Prostate gland (tissue), 2 donors: ENCODE results near the gene PFDN6. TPM values are rescaled to one million over a fixed set of nuclear protein-coding genes. Genes with fewer than 3 reads are reported as not detected.
A peak's percentile ranks its signal among the peaks of the same experiment; 100 is the strongest.

ENCODE experiments used
- DNase-seq: peaks from one replicate; pipeline ENCODE4 v3.0.0-alpha.2; 2019; ENCODE audit warnings: low spot score
- H3K27ac ChIP-seq, 2 donors: fragments of 200-600 bp; sonication (generic); 2 replicates each; pipeline ENCODE4 v1.5.1; 2017 to 2019
- H3K27me3 ChIP-seq: fragments of 200-600 bp; sonication (generic); replicated peaks from 2 replicates; pipeline ENCODE4 v1.5.1; 2019; ENCODE audit not compliant: insufficient read depth
- H3K36me3 ChIP-seq, 2 donors: fragments of 200-600 bp; sonication (generic); 1 replicate in 1 of 2; 2 replicates in 1 of 2; pipeline versions ENCODE4 v1.5.1 to v1.8.1; 2017 to 2019
- H3K4me1 ChIP-seq: fragments of 200-600 bp; sonication (generic); replicated peaks from 2 replicates; pipeline ENCODE4 v1.5.1; 2019
- H3K4me3 ChIP-seq, 2 donors: fragments of 200-600 bp; sonication (generic); 2 replicates each; pipeline ENCODE4 v1.5.1; 2017 to 2019
- H3K9me3 ChIP-seq: fragments of 200-600 bp; sonication (generic); 2 replicates; pipeline ENCODE4 v1.5.1; 2017
- POLR2A ChIP-seq: fragments of 450-650 bp; IDR thresholded peaks from one replicate; pipeline ENCODE4 v1.6.1; 2016; ENCODE audit warnings: antibody characterized with exemption, mild to moderate bottlenecking
- POLR2AphosphoS5 ChIP-seq: sonication (generic); formaldehyde crosslinking; IDR thresholded peaks from one replicate; pipeline ENCODE4 v1.6.1; 2017; ENCODE audit warnings: antibody characterized with exemption
- WGBS: methylation state at CpG from one replicate; pipeline ENCODE4 v1.1.5; 2018; 5-methylcytosine and 5-hydroxymethylcytosine counted together
- intact Hi-C: fragments of 100-400 bp; cut with DNase I; formaldehyde crosslinking; loops from one replicate; pipeline ENCODE4 v1.14.2; 2022
- total RNA-seq, 2 donors: library from RNA; depleted of rRNA; stranded (reverse); fragments of >200 nt; gene quantifications; one replicate each; pipeline ENCODE4 v1.1.0, GENCODE V29; 2016
- TF ChIP-seq, protein P1 (sequence below), 4 experiments: fragments of 200-600 bp in 2 of 4; fragments of 450-650 bp in 2 of 4; sonication (generic) in 2 of 4; IDR thresholded peaks; 1 replicate in 3 of 4; 2 replicates in 1 of 4; pipeline ENCODE4 v1.5.1; 2016 to 2019; ENCODE audit warnings: antibody characterized with exemption in 4 of 4, mild to moderate bottlenecking in 2 of 4, moderate library complexity in 2 of 4

The PFDN6 gene
- total RNA-seq, 2 donors from 2014 or later: 24.1 to 59.7 TPM

GRCh38 chr6:33297956-33298772 is 8.8 kb downstream of the PFDN6 start:
- WGBS: 1% methylated on average over 37 of the region's 42 CpGs
- peaks cover 0 to 3% of the 10 kb centered on the region in 2 donors for H3K36me3 ChIP-seq
- no peaks in the 10 kb centered on the region for H3K9me3 ChIP-seq
- peak overlapping the region; percentile 95 to 96 for H3K27ac ChIP-seq
- intact Hi-C loops: loop anchor here (2.0 kb wide), 1 partner anchor 25 kb away; the partner anchor contains the start of gene RPS18
- no peak for TF ChIP-seq POLR2AphosphoS5
- TF ChIP-seq POLR2A: peak; percentile 82
- TF ChIP-seq, protein P1, sequence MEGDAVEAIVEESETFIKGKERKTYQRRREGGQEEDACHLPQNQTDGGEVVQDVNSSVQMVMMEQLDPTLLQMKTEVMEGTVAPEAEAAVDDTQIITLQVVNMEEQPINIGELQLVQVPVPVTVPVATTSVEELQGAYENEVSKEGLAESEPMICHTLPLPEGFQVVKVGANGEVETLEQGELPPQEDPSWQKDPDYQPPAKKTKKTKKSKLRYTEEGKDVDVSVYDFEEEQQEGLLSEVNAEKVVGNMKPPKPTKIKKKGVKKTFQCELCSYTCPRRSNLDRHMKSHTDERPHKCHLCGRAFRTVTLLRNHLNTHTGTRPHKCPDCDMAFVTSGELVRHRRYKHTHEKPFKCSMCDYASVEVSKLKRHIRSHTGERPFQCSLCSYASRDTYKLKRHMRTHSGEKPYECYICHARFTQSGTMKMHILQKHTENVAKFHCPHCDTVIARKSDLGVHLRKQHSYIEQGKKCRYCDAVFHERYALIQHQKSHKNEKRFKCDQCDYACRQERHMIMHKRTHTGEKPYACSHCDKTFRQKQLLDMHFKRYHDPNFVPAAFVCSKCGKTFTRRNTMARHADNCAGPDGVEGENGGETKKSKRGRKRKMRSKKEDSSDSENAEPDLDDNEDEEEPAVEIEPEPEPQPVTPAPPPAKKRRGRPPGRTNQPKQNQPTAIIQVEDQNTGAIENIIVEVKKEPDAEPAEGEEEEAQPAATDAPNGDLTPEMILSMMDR (IDR thresholded peaks at IDR 0.05): peak in 1 of 4 experiments; percentile 12
- H3K27me3 ChIP-seq: no peaks in the 10 kb centered on the region
- peak; percentile 84 for DNase-seq
- H3K4me3 ChIP-seq: peak overlapping the region; percentile 64 to 70
- peaks cover 4% of the 10 kb centered on the region for H3K4me1 ChIP-seq

DNA sequence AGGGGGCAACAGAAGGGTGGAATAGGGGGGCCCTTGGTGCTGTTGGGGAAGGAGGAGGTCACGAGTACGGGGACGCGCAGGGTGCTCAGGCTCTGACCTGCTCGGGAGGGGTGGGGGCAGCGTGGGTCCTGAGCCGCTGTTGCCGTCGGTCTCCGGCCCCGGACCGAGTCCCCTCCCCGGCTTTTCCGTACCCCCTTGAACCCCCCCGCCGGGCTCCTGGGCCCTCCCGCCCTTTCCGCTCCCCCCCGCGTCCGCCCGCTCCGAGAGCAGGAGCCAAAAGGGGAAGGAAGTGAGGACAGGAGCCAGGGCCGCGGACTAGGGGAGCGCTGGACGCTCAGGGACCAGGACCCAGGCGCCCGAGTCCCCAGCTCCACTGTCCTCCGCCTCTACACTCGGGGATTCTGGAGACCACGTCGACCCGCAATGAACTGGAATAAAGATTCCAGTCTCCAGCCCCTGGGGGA is 9.4 kb downstream of the PFDN6 start, which contains the start of gene RGL2:
Gene RGL2, minus strand, starts transcription at position 170 of the 464 bp plus-strand sequence. CDS start 332 bp downstream, outside the sequence.
- peak within 1 kb of the TSS; percentile 64 to 70 for H3K4me3 ChIP-seq
- intact Hi-C loops: loop anchor here (2.0 kb wide), 1 partner anchor 26 kb away; the partner anchor contains the start of gene RPS18
- WGBS: 1% methylated on average over 30 of the region's 34 CpGs
- peak; percentile 82 for DNase-seq
- TF ChIP-seq, protein P1 (IDR thresholded peaks at IDR 0.05): no peak
- no peak for TF ChIP-seq POLR2AphosphoS5
- TF ChIP-seq POLR2A: no peak
- H3K4me1 ChIP-seq: peaks cover 4% of the 10 kb centered on the region
- H3K36me3 ChIP-seq: peaks cover 0 to 3% of the 10 kb centered on the region in 2 donors
- H3K27ac ChIP-seq: peak within 1 kb of the TSS; percentile 95 to 96
- H3K27me3 ChIP-seq: no peaks in the 10 kb centered on the region
- no peaks in the 10 kb centered on the region for H3K9me3 ChIP-seq

DNA sequence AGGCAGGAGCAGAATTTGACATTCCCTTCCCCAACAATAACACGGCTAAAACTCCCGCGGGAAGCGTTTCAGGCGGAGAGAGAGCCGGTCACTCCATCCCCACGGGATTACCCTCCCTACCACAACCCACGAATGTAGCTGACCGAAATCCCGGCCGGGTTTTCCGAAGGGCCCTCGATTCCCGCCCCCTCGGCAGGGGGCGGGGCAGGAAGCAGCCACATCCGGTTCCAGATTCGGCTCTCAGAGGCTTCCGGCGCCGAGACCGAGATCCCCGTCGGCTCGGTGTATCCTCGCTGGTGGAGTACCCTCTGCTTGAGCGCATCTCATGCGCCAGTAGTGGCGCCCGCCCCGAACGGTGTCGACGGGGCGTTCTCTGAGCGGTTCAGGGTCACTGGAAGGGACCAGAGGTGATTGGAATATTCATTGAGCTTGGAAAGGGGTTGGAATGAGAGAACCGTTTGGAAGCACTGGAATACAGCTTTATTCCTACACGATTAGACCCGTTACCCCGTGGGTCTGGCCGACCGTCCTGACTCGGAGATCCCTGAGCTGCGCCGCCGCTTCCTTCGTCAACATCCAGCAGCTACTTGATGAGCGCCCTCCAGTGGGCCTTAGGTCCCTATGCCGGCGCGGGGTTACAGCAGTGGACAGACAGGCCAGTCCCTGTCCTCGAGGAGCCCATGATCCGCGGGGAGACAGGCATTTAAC is 10.0 kb downstream of the PFDN6 start:
- Histone ChIP-seq H3K9me3 (no peaks in the 10 kb centered on the region), H3K4me3 (peak overlapping the region; percentile 64 to 70), H3K4me1 (peaks cover 2% of the 10 kb centered on the region), H3K27ac (peak overlapping the region; percentile 95 to 96), H3K36me3 (peaks cover 0 to 3% of the 10 kb centered on the region in 2 donors), H3K27me3 (no peaks in the 10 kb centered on the region)
- TF ChIP-seq, protein P1 (IDR thresholded peaks at IDR 0.05): peak; percentile 40 to 78 (median 76)
- TF ChIP-seq POLR2AphosphoS5 (peak; percentile 92), POLR2A (peak; percentile 51)
- WGBS: 0% methylated on average over 54 of the region's 54 CpGs
- peak; percentile 88 for DNase-seq
- intact Hi-C loops: loop anchor here (2.0 kb wide), 1 partner anchor 27 kb away; the partner anchor contains the start of gene RPS18

GRCh38 chr6:33301877-33302276 is 12.5 kb downstream of the PFDN6 start:
- Histone ChIP-seq H3K4me3 (no peak overlapping the region), H3K4me1 (no peaks in the 10 kb centered on the region), H3K27me3 (no peaks in the 10 kb centered on the region), H3K9me3 (no peaks in the 10 kb centered on the region), H3K27ac (no peak overlapping the region), H3K36me3 (peaks cover 3 to 4% of the 10 kb centered on the region in 2 donors)
- TF ChIP-seq POLR2AphosphoS5: no peak
- TF ChIP-seq, protein P1 (IDR thresholded peaks at IDR 0.05): no peak
- TF ChIP-seq POLR2A: no peak
- intact Hi-C loops: no loop called here
- 90% methylated on average over 3 of the region's 3 CpGs for WGBS
- no peak for DNase-seq
